Measurements from ENCODE around the gene TDRD12.

DNA sequence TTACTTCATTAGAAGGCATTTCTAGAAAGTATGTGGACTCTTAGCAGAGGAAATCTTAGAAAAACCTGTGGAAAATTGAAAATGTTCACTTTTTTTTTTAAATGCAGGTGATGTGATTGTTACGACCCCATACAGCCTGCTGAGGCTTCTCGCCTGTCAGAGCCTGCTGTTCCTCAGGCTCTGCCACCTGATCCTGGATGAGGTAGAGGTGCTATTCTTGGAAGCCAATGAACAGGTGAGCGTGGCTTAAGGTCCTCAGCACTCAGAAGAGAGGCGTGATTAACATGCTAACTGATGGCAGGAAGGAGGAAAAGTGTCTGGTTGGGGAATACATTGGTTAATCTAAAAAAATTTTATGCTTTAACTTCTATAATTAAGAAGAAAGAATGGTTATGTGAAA, 78.6 kb downstream of the TDRD12 start:
- TF ChIP-seq POLR2A (IDR thresholded peaks at IDR 0.05): no peak
- TF ChIP-seq, protein P1, sequence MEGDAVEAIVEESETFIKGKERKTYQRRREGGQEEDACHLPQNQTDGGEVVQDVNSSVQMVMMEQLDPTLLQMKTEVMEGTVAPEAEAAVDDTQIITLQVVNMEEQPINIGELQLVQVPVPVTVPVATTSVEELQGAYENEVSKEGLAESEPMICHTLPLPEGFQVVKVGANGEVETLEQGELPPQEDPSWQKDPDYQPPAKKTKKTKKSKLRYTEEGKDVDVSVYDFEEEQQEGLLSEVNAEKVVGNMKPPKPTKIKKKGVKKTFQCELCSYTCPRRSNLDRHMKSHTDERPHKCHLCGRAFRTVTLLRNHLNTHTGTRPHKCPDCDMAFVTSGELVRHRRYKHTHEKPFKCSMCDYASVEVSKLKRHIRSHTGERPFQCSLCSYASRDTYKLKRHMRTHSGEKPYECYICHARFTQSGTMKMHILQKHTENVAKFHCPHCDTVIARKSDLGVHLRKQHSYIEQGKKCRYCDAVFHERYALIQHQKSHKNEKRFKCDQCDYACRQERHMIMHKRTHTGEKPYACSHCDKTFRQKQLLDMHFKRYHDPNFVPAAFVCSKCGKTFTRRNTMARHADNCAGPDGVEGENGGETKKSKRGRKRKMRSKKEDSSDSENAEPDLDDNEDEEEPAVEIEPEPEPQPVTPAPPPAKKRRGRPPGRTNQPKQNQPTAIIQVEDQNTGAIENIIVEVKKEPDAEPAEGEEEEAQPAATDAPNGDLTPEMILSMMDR (IDR thresholded peaks at IDR 0.05): no peak
